Measurements from ENCODE around the gene NMD3.

- TF ChIP-seq SUZ12 (IDR thresholded peaks at IDR 0.05; ENCODE audit: extremely low read depth, insufficient read depth, insufficient read length), result no peak
- no peak for TF ChIP-seq ZNF274 (IDR thresholded peaks at IDR 0.05; ENCODE audit: low read depth, low read length)
- no peak for TF ChIP-seq YY1 (IDR thresholded peaks at IDR 0.05; ENCODE audit: insufficient read depth, insufficient read length)
Measured at GRCh38 chr3:161273589-161274218, 52.6 kb downstream of the NMD3 start.
